Activated CD4-positive, alpha-beta T cell treated with anti-CD3 and anti-CD28 coated beads, Interleukin-2, amount 50 U/mL, for 4 hours (primary cell): ENCODE data around the gene ACVR1.

Experiments used
- DNase-seq, 2 experiments: peaks; one replicate each; pipeline ENCODE4 v3.0.0-alpha.2; 2020

ACVR1 gene

DNA sequence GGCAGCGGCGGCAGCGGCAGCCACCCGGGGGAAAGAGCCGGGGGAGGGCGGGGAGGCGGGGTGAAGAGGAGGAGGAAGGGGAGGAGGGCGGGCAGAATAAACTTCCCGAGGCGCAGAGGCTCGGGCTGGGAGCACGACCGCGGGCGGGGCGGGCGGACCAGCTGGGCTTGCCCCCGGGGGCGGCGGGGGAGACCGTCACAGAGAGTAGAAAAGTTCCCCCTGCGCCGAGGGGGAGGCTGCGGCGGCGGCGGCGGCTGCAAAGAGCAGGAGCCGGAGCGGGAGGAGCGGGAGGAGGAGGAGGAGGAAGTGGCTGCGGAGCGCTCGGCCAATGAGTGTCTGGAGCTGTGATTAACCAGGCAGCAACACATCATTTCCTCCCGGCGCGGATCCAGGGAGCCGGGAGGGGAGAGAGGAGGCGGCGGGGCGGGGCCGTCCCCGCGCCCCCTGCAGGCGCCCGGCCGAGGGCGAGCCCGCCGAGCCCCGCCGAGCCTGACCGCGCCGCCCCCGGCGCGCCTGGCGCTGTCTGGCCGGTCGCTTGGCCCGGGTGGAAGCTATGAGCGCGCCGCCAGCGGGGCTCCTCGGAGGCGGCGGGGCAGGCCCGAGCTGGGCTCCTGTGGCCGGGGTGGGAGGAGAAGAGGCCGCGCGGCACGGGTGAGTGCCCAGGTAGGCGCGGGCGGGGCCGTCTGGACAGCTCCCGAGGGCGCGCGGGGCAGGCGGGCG lies at the start of gene ACVR1:
TSS of gene ACVR1 (minus strand) at position 265 of the 720 bp plus-strand sequence. CDS start 76,837 bp downstream, outside the sequence.
- DNase-seq, result peak; percentile 68 to 76

DNA sequence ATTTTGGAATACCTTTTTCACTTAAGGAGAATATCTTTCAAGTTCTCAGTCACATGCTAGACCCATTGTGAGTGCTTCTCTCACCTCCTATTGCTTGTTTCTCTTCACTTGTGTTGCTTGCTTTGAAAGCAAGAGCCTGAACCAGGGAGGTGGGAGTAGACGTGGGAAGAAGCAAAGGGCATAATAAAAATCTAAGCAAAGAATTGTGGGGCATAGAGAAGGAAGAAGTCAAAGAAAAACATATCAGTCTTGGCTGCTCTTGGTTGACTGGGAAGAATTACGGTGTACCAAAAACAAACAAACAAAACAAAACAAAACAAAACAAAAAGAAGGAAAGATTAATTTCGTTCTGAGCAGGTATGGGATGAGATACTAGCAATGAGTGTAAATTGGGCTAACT lies 48.9 kb upstream of the ACVR1 start:
- DNase-seq, result no peak

DNA sequence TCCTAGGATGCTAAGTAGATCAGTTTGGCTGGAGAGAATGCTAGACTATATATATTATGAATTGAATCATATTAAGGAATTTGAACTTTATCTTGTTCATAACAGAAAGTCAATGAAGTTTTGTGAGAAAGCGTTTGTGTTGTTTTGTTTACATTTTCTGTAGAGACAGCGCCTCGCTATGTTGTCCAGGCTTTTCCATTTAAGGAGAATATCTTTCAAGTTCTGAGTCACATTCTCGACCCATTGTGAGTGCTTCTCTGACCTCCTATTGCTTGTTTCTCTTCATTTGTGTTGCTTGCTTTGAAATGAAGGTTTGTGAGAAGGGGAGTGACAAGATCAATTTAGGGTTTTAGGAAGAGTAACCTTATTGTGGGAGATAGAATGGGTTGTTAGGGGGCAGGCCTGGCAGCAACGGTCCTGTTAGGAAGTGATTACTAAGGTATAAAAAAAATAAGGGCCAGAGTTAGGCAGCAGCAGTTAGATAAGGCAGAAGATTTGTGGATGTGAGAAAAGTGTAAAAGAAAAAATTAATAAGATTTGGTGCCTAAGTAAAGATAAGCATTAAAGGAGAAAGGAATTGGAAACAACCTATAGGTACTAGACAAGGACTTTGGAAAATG lies 47.6 kb upstream of the ACVR1 start:
- no peak for DNase-seq

DNA sequence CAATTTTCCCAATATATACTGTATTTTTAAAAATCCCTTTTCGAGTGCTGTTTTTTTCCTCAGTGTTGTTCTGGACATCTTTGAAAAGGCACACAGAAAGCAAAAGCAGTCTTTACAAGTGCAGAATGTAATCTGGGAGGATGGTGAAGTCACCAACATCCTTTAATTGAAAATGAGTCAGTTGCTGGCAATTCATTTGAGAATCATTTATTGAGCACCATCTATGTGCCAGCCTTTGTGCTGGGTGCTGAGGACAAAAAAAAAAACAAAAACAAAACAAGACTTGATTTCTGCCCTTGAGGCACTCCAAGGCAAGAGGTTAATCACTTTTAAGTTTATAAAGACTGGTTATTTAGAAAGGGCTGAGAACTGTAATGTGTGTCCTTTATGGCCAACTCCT lies 46.7 kb upstream of the ACVR1 start:
- DNase-seq, result no peak

DNA sequence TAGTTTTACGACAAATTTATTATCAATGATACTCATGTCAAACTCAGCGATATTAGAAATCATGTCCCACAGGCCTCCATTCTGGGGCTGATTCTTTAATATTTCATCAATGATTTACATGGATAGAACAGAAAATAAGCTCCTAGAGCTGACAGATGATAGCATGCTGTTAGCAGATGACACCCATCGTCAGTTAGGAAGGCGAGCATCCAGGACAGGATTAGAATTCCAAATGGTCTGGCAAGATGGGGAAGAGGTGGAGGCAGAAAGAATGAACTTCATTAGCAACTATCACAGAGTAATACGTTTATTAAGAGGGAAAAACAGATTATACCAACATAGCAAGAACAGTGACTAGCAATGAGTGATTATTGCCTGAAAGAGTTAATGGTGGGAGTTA lies 46.2 kb upstream of the ACVR1 start:
- no peak for DNase-seq

DNA sequence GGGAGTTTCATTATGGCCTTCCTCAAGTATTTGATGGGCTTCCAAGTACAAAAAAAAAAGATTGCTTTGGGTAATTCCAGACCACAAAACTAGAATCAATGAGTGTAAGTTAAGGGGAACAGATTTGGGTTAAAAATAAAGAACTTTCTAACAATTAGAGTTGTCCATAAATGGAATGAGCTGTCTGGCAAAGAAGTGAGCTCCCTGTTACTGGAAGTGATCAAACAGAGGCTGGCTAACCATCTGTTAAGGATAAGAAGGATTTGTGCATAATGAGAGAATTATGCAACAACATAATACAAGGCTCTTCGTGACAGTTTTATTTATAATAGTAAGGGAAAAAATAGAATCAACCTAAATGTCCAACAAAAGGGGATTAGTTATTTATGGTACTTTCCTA lies 44.6 kb upstream of the ACVR1 start:
- DNase-seq, result no peak

DNA sequence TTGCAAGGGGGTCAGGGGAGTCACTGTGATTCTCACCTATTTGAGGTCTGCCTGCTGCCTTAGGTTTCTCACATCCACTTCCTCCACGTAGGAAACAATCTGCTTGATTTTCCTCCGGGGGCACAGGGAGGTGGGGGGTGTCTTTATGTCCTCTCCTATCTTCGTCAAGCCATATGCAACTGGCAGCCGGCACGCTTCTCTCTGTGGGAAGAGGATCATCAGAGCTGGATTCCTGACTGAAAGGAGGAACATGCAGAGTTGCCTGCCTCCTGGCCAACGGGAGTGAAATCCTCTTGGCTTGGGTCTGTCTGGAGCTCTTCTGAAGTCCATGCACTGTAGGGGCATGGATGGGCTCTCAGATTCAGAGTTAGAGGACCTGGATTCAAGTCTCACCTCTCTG lies 43.1 kb upstream of the ACVR1 start:
- DNase-seq, result no peak

DNA sequence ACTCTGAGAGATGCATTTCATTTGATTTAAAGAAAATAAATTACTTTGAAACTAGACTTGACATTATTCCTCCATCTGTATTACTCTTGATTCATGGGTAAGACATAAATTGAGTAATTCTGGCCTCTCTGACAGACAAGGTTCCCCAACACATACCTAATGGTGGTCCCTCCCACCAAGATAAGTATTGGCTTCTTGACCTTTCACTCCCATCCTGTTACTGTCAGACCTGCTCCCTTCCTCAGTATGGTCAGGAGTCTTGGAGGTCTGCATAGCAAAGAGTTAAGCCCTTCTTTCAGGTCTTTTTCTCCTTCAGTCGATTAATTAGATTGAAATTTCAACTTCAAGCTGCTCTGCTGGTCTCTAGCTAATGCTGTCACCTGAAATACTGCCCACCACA lies 42.2 kb upstream of the ACVR1 start:
- DNase-seq, result no peak

DNA sequence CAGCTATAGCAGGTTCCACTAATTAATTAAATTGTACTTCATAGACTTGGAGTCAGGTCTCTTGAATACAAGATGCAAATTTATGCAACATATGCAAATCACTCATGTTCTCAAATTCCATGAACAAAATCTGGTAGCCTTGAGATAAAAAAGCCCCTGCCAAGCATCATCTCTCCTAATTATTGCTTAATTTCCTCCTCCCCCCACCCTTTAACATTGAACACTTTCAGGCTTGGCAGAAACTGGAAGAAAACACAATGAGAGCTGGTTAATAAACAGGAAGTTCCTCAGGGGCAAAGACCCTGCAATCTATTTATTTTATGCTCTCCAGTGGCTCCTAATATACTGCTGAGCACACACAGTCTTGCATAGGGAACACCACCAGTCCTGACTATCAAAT lies 35.6 kb upstream of the ACVR1 start:
- DNase-seq, result no peak

DNA sequence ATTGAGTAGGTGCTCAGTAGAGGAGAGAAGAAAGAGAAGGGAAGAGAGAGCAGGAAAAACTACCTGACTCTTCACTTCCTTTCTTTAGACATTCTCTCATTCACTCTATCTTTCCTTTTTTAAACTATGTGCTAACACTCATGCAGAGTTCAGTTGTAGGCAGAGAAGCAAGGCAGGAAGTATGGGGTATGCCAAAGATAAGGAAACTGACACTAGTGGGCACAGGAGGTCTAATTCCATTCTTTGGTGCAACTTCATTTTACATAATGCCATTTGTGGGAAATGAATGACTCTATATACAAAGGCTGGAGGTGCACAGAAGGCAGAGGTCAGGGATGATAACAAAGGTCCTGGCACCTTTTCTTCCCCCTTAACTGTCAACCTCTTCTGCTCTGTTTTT lies 35.1 kb upstream of the ACVR1 start:
- DNase-seq, result no peak

DNA sequence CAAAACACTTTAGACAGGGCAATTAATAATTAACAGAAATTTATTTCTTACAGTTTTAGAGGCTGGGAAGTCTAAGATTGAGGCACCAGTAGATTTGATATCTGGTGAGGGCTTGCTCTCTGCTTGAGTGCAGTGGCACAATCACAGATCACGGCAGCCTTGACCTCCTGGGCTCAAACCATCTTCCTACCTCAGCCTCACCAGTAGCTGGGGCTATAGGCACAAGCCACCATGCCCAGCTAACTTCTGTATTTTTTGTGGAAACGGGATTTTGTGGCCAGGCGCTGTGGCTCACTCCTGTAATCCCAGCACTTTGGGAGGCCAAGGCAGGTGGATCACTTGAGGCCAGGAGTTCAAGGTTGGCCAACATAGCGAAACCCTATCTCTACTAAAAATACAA lies 29.0 kb upstream of the ACVR1 start:
- DNase-seq, result no peak

DNA sequence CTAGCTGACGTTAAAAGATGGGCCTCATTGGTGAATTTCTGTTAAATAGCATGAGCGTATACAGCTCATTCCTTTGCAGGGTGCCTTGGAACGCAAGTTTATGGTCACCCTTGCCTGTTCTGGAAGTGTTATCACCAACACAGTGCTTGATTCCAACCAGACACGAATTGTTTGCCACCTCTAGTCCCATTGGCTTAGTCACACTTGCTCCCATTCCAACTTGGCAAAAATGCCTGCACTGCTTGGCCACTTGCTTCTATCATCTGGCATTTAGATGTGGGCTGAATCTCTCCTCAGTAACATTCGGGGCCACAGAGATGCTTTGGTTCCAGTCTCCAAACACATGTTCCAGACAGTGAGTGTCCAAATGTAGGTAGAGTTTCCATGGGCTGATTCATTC lies 27.5 kb upstream of the ACVR1 start:
- DNase-seq, result no peak

DNA sequence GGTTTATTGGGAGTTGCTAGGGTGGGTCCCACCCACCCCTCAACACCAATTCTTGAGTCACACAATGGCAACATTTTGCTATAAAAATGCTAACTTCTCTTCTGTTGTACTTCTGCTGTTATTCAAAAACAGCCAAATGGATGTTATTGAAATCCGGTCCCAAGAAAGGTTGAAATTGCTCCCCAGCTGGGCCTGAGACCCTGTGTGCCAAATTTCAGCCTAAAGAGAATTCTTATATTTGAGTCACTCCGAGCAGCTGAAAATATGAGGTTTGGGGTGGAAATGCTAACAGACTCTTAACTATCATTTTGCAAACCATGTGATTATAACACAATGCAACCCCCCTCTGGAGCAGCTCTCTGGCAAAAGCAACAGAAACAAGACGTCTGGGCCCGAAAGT lies 27.0 kb upstream of the ACVR1 start:
- no peak for DNase-seq

DNA sequence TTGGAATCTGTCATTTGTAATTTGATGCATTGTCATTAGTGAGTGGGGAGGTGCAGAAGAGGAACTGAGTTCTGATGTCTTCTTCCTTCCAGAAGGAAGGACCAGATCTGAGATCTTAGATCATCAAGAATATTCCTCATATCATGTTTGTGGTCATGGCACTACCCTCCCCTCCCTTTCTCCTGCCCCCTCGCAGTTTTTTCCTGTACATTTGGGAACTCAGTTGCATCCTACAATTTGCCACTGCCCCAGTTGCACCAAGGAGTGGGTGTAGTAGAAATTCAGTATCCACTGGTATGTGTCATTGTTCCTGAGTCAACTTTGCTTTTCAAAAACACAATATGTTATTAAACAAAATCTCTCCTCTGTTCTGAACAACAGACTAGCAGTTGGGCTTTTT lies 26.6 kb upstream of the ACVR1 start:
- no peak for DNase-seq

DNA sequence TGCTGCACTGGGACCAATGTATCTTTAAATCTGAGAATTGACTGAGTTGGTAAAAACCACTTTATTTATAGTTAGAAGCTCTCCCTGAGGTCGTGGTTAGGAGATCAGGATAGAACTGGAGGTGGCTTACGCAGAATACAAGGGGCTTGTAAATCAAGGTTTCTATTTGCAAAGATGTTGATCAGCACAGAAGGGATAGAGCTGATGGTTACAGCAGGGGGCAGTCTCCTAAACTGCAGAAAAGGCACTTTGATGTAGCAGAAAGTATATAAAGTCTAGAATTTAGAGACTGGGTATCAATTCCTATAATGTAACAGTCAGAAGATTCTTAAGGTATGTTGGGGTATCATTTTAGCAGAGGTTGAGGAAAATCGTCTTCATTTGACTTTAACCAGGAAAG lies 25.2 kb upstream of the ACVR1 start:
- no peak for DNase-seq

DNA sequence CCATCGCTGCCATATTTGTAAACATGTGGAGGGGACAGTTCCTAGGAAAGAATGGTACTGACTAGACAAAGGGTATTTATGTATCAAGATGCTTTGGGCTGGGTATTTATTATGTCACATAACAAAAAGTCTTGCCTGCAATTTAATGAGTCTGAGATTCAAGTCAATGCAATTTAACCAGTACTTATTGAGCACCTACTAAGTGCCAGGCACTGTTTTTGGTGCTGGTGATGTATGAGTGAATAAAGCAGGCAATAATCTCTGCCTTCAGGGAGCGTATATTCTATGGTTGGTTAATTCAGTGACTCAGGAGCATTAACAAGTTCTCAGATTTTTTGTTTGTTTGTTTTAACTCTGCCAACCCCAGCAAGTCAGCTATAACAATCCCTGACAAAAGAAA lies 24.6 kb upstream of the ACVR1 start:
- no peak for DNase-seq

DNA sequence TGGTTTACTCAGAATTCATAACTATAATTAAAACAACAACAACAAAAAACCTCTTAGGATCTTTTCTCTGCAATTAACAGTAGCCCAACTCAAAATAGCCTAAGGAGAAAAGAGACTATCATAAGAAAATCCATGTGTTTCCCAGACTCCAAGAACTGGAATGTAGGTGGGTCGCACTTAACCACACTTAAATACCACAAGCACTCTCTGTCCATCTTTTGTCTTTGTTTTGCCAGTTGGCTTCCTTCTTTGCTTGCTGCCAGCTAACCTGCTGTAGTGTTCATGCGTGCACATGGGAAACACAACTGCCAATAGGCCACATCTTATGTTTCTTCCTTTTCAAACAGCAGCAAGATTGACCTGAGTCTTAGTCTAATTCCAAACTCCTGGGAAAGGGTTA lies 24.1 kb upstream of the ACVR1 start:
- no peak for DNase-seq

DNA sequence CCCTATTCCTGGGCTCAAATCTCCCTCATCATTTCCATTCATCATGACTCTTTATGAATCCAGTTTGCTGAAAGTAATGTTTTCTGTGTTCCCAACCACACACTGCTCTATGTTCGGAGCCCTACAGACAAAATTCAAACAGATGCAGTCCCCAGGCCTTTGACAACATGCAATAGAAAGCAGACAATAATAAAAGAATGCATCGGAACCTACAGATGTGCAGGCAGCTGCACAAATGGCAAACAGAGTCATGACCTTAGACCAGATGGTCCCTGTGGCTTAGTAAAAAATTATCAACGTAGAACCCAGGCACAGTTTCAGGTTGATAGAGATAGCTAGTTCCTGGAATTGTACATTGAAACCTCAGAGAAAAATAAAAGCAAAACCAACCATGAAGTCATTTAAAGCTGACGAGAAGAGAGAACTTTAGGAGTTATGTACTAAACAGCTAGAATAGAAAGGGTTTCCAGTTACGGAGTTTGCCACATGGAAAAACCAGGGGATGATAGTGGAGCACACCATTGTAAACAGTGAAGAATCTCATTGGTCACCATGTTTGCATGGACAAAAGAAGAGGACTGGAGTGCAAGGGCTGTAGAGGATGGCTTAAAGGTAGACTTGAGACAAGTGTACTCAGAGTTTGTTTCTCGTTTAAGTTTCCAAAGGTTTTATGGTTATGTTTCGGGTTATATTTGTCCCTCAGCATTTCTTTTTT lies 23.2 kb upstream of the ACVR1 start:
- no peak for DNase-seq

DNA sequence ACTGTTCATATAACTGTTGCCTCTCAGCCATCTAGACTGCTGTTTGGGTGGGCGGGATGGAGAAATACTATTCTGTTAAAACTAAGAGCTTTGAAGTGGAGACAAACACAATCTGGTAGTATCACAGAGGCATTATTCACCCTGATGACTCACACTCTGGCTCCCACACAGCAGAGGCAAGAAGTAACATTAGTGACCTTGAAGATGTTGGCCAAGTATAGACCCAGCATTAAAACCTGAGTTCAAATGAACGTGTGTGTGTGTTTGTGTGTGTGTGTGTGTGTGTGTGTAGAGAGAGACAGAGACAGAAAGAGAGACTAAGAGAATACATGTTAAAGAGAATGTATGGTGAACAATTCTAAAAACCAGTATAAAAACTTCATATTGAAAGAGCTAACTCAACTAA lies 22.5 kb upstream of the ACVR1 start:
- peak; percentile 68 to 74 for DNase-seq

DNA sequence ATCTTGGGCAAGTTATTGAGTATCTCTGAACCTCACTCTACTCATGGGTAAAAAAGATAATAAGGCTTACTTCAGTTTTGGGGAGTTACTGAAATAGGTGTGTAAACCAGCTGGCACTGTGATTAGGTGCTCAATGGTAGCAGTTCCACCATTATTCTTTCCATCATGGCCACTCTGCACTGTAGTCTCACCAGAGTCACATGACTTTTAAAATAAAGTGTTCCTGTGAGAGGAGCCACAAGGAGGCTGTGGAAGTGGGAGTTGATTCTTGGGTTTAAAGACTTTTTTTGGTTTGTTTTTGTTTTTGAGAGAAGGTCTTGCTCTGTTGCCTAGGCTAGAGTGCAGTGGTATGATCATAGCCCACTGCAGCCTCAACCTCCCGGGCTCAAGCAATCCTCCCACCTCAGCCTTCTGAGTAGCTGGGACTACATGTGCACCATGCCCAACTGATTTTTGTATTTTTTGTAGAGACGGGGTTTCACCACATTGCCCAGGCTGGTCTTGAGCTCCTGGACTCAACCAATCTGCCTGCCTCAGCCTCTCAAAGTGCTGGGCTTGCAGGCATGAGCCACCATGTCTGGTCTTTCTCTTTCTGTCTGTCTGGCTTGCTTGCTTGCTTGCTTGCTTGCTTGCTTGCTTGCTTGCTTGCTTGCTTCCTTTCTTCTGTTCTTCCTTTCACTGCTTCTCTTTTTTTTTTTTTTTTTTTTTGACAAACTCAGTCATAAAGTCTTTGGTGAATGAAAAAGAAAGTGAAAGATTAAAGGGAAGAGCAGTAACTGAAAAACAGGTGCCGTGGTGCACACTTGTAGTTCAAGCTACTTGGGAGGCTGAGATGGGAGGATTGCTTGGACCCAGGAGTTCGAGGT lies 21.2 kb upstream of the ACVR1 start:
- peak in 1 of 2 experiments; percentile 19 for DNase-seq

DNA sequence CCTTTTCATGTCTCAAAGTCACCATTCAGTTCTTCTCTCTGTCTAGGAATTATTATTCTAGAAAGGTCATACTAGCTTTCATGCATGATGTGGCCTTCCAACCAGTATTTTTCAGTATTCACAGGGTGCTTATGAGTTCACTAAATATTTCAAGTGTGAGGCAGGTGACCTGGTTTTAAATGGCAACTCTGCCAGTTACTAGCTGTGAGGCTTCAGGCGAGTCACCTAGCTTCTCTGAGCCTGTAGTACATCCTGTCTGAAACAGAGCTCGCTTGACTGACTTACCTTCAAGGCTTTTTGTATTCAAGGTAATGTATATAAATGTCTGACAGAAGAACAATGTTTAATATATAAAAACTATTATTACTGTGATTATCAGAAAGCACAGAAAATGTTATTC lies 19.4 kb upstream of the ACVR1 start:
- DNase-seq, result no peak

DNA sequence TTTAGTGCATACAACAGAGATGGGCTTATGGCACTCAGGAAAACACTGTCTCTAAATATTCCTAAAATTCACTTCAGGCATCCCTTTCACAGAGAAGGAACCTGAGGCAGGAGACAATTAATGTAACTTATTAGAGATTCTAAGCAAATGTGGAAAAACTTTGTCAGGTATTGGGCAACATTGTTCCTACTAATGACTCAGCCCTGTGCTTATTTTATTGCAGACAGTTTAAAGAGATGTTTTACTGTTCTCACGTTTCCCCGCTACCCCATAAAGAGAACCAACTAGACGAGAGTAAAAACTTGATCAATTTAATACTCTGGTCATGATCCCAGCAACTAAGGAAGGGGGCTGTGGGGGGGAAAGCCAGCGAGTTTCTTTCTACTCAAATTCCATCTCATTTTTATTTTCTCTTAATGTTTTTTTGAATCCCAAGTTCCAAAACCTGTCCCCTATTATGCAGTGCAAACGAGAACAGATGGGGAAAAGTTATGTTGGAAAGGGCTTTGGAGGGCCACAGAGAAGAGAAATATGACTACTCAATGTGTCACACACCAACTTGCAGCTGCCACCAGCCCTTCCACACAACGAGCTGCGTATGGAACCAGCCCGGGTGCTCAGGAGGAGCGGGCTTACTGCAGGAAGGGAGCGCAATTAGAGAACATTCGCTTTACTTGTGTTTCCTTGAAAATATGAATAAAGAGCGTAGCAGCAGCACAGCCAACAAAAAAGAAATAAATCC lies 18.7 kb upstream of the ACVR1 start:
- DNase-seq, result no peak

DNA sequence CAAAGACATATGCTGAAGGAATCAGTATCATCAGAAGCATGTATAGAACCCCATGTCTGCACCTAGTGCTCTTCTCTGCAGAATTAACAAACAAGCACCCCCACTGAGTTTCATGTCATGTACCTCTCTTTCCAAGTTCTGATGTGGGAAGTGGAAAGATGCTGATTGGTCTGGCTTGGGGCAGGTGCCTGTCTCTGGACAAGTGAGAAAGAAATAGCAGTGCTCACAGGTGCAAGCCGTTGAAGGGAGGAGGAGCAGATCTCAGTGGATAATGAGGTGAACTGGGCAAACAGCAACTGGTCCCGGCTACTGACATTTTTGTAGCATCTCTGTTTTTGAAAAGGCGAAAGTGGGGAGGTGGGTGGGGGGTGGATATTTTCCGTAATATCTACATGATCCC lies 17.5 kb upstream of the ACVR1 start:
- no peak for DNase-seq
